ENCODE results near the gene CGB5.
"Not testable (repeated sequence)": the region's sequence is repeated elsewhere in the genome, so short reads cannot be mapped to it uniquely, and the experiment has no call there.

Gene CGB5

GRCh38 chr19:49043548-49043947 is at the start of gene CGB5:
TSS of gene CGB5 (plus strand) at chr19:49043848. CDS start at chr19:49044210, 362 bp downstream.
- DNase-seq (ENCODE audit: low spot score), result not testable (repeated sequence)

DNA sequence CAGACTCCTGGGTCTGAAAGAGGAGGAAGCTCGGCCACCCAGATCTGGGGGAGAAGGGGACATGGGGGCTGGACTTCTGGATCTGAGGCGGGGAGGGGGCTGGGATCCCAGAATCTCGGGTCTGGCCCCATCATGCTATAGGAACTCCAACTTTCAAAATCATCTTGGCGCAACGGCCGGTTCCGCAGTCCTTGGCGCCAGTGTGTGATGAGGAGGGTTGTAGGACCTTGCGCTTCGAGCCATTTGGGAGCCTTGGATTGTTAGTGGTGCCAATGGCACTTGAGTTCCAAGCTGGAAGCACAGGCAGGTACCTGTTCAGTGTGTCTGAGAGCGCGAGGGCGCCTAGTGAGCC is 49.6 kb upstream of the CGB5 start:
- DNase-seq (ENCODE audit: low spot score), result no peak

- peak; percentile 74 for DNase-seq (ENCODE audit: low spot score)
Observed at GRCh38 chr19:48997972-48998371, 45.7 kb upstream of the CGB5 start.

GRCh38 chr19:48999481-49000325 is 43.9 kb upstream of the CGB5 start:
- DNase-seq (ENCODE audit: low spot score), result peak; percentile 71

DNA sequence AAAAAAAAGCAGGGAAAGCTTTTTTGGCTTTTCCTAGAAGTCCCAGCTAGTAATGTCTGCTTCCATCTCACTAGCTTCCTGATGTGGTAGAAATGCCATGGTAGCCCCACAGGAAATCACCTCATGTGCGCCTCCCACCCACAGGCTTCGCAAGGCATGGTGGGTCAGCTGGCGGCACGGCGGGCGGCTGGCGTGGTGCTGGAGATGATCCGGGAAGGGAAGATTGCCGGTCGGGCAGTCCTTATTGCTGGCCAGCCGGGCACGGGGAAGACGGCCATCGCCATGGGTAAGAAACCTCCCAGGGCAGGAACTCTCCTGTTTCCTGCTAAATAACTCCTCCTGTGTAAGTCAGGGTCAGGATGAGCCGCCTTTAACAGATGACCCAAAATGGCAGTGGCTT is 39.5 kb upstream of the CGB5 start:
- DNase-seq (ENCODE audit: low spot score), result no peak

GRCh38 chr19:49004964-49005614 is 38.6 kb upstream of the CGB5 start:
- DNase-seq (ENCODE audit: low spot score), result no peak

DNA sequence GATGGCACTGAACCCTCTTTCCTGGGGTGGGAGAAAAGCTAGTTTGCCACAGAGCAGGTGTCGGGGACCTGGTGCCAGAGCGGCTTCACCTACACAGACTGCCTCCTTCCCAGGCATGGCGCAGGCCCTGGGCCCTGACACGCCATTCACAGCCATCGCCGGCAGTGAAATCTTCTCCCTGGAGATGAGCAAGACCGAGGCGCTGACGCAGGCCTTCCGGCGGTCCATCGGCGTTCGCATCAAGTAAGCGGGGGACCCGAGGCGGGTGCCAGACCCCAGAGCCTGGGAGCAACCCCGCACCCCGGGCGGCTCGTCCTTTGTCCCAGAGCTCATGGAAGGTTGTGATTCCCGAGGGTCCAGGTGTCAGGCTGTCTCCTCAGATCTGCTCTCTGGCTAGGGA is 36.7 kb upstream of the CGB5 start:
- DNase-seq (ENCODE audit: low spot score), result no peak

DNA sequence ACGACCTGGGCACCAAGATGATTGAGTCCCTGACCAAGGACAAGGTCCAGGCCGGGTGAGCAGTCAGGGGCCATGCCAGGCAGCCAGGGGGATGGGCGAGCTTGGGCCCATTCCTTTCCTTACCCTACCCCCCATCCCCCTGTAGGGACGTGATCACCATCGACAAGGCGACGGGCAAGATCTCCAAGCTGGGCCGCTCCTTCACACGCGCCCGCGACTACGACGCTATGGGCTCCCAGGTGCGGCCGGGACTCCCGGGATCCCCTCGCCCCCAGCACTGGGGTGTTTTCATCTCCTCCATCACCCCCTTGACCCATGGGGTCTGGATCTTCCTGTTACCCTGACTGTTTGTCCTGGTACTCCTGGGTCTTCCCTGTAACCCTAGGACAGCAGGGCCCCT is 33.8 kb upstream of the CGB5 start:
- no peak for DNase-seq (ENCODE audit: low spot score)

DNA sequence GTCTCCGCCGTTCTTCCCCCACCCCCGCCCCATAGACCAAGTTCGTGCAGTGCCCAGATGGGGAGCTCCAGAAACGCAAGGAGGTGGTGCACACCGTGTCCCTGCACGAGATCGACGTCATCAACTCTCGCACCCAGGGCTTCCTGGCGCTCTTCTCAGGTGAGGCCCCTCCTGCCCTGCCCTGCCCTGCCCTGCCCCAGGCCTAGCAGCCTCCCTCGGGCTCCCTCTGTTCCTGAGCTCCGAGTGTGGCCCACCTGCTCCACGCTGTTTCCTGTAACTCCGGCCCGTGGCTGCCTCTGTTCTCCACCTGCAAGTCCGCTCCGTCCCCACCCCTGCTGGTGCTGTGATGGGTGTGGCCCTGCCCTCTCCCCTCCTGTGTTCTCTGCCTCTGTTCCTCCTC is 33.2 kb upstream of the CGB5 start:
- DNase-seq (ENCODE audit: low spot score), result no peak

DNA sequence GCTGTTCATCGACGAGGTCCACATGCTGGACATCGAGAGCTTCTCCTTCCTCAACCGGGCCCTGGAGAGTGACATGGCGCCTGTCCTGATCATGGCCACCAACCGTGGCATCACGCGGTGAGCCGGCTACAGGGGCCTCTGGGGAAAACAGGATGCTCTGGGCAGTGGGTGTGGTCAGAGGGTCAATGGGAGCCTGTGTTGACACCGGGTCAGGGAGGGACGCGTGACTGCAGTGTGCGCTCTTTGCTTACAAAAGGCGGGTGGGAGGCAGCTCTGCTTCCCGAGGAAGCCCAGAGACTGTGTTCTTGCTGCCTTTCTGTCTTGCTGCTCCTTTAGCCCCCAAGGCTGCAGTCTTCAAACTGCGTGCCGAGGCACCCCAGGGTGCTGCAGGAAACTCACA is 32.5 kb upstream of the CGB5 start:
- DNase-seq (ENCODE audit: low spot score), result no peak

DNA sequence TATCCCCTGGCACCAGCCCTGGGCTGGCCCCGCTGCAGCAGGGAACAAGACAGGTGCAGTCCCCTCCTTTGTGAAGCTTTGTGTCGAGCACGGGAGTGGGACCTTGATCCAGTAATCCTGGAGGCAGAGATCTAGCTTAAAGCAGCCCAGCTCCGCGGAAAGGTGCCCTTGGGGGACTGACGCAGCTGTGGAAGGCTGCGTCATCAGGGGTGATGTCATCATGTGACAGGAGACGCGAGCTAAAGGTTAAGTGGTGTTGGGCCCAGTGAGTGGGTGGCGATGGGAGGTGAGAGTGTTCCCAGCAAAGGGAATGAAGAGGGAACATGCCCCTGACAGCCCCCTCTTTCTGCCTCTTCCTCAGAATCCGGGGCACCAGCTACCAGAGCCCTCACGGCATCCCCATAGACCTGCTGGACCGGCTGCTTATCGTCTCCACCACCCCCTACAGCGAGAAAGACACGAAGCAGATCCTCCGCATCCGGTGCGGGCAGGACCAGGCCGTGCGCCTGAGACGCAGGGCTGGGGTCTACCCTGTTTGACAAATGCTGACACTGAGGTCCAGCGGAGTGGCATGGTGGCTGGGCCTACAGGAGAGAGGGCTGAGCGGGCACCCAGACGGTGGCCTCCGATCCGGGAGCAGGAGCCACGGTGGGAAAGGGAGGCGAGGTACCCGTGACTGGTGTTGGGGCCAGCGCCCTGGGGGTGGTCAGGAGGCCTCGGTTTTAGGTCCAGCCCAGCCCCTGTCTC is 29.4 kb upstream of the CGB5 start:
- no peak for DNase-seq (ENCODE audit: low spot score)

- no peak for DNase-seq (ENCODE audit: low spot score)
Observed at GRCh38 chr19:49014870-49015255, 28.8 kb upstream of the CGB5 start.

- DNase-seq (ENCODE audit: low spot score), result no peak
Observed at GRCh38 chr19:49016067-49016839, 27.4 kb upstream of the CGB5 start.

DNA sequence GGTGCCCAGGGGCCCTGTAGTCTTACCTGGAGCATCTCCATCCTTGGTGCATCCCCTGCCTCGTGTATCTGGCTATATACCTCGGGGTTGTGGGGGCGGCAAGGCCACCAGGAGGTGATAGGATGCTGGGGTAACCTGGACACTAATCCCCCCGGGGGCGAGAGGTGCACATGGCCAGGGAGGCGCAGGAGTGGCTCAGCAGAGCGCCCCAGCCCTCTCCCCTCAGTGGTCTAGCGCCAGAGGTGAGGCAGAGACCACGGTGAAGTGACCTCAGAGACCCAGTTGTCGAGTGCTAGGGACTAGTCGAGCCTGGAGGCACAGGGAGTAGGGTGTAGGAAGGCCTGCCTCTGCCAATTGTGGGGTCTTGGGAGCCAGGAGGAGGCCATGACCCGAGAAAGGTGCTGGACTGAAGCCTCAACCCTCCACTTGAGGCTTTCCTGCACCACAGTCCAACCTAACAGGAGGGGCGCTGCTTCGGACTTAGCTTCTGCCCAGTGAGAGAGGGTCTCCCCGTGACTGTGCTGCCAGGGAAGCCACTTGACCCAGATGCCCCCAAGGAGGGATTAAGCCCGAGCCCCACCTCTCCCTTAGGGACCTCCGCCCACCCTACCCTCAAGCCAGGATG is 26.5 kb upstream of the CGB5 start, which contains the start of gene LHB:
TSS of gene LHB (minus strand) at position 51 of the 625 bp plus-strand sequence. CDS start at position 41, 10 bp downstream.
- no peak for DNase-seq (ENCODE audit: low spot score)

DNA sequence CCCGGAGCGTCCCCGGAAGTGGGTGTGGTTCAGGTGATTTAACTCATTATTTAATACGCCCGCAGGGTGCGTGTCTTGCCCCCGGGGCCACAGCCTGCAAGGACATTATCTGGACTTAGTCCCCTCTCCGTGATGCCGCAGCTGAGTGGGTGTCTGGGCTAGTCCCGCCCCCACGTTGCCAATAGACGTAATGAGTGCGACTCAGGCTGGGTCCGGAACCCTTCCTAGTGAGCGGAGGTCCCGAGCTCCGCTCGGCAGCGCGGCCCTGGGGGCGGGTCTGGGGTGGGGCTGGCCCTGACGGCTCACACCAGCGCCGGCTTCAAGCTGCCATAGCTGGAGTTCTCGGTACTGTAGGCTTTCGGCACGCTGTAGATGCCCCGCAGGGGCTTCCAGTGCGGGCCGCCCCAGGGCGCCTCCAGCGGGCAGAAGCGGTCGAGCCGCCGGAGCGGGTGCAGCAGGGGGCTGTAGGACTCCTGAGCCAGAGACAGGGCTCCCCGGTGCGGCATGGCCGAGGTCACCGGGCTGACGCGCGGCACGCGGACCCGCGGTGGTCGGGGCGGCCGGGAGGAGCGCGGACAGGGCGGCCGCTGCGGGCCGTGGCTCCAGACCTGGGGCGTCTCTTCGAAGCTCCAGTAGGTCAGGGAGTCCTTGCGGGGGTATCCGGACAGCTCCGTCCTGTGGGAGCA is 25.8 kb upstream of the CGB5 start:
- DNase-seq (ENCODE audit: low spot score), result peak; percentile 79

GRCh38 chr19:49018388-49019241 is 25.0 kb upstream of the CGB5 start:
- not testable (repeated sequence) for DNase-seq (ENCODE audit: low spot score)

DNA sequence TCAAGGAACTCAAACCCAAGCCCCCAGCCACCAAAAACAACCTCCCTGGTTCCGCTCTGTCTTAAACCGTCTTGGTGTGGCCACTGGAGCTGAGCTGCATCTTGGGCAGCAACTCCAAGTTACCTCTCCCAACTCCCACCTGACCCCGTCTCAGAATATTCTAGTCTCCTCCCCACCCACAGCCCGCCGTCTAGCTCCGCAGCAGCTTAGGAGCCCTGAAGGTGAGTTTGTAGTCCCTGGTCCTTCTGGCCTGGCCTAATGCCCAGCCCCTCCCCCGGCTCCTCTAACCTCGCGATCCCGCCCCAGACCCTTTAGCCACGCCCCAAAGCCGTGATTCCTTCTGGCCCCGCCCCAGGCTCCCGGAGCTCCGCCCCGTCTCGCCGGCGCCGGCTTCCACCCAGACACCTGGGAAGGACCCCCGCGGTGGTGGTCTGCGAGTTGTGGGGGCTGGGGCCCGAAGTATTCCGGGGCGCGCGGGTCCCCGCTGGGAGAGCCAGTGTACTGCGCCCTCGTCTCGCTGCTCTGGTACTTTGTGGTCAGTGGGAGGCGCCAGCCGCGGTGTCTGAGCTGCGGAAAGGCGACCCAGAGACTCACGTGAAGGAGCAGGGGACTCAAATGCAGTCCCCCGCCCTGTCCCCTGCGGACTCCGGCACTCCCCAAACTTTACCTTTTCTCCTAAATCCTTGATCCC is 24.3 kb upstream of the CGB5 start:
- DNase-seq (ENCODE audit: low spot score), result peak; percentile 41

- no peak for DNase-seq (ENCODE audit: low spot score)
Observed at GRCh38 chr19:49020342-49020741, 23.3 kb upstream of the CGB5 start.
